Right lobe of liver (tissue), 6 donors: Measurements from ENCODE around the gene DDR2. TPM values are rescaled to one million over a fixed set of nuclear protein-coding genes. Genes with fewer than 3 reads are reported as not detected.

Experiments
- ATAC-seq, 4 donors: fragments of 200-7000 bp; cut with Tn5 transposase; one replicate each; pipeline ENCODE4 v1.9.1; 2020; ENCODE audit warnings: mild to moderate bottlenecking in 4 of 4, moderate library complexity in 4 of 4
- DNase-seq, 3 donors: peaks; one replicate each; pipeline ENCODE4 v3.0.0-alpha.2; 2020
- H3K27ac ChIP-seq, 3 donors: fragments of 200-600 bp; one replicate each; pipeline ENCODE4 v1.8.0; 2022
- H3K27me3 ChIP-seq, 2 donors: fragments of 200-600 bp; one replicate each; pipeline ENCODE4 v1.8.0; 2022
- H3K36me3 ChIP-seq, 4 donors: fragments of 200-600 bp; sonication (generic) in 1 of 4; one replicate each; pipeline versions ENCODE4 v1.5.1 to v1.8.0; 2017 to 2022; ENCODE audit warnings: control low read depth in 1 of 4
- H3K4me1 ChIP-seq, 4 donors: fragments of 200-600 bp; sonication (generic) in 1 of 4; one replicate each; pipeline versions ENCODE4 v1.5.1 to v1.8.0; 2017 to 2022; ENCODE audit warnings: control low read depth in 1 of 4
- H3K4me3 ChIP-seq, 3 donors: fragments of 200-600 bp; one replicate each; pipeline ENCODE4 v1.8.0; 2022
- H3K9me3 ChIP-seq, 4 donors: fragments of 200-600 bp; sonication (generic) in 1 of 4; one replicate each; pipeline versions ENCODE4 v1.5.1 to v1.8.0; 2017 to 2022; ENCODE audit warnings: control low read depth in 1 of 4
- CTCF ChIP-seq, 4 donors: fragments of 200-600 bp in 3 of 4; fragments of 450-650 bp in 1 of 4; IDR thresholded peaks; one replicate each; pipeline versions ENCODE4 v1.5.1 to v1.8.0; 2016 to 2022; ENCODE audit warnings: antibody characterized with exemption in 4 of 4, mild to moderate bottlenecking in 2 of 4
- POLR2A ChIP-seq: fragments of 450-650 bp; IDR thresholded peaks from one replicate; pipeline ENCODE4 v1.6.1; 2017; ENCODE audit warnings: antibody characterized with exemption, mild to moderate bottlenecking
- WGBS: methylation state at CpG from one replicate; pipeline ENCODE4 v1.1.6; 2018; ENCODE audit warnings: low coverage, low lambda C conversion rate; ENCODE audit not compliant: insufficient coverage; ENCODE audit errors: missing lambda C conversion rate; 5-methylcytosine and 5-hydroxymethylcytosine counted together
- intact Hi-C, 2 donors: fragments of 100-400 bp; cut with DNase I; formaldehyde crosslinking; loops; one replicate each; pipeline versions ENCODE4 v1.11.2 to v1.14.1; 2022
- total RNA-seq, 6 experiments: library from RNA; depleted of rRNA in 2 of 6; stranded (reverse); fragments of >200 nt in 2 of 6; fragmentation: NEBNext Ultra II Directional in 3 of 6; extraction: Animal tissue kit (Norgen Biotek cat#: 25700) in 3 of 6; gene quantifications; one replicate each; pipeline versions ENCODE4 v1.1.0 to v1.2.4, GENCODE V29; 2016 to 2023
- donor health status: DM: no; HTN: yes; CAD: no.
- donor health status: DM: no; HTN: no; CAD: no.
- donor health status: DM: no; HTN: no; CAD: no.
- donor health status: DM: no; HTN: yes; CAD: no.
- donor health status: DM: no; HTN: yes; CAD: no.

Gene DDR2
- total RNA-seq, 6 experiments from 2014 or later, result 2.7 to 4.7 (median 3.1) TPM

DNA sequence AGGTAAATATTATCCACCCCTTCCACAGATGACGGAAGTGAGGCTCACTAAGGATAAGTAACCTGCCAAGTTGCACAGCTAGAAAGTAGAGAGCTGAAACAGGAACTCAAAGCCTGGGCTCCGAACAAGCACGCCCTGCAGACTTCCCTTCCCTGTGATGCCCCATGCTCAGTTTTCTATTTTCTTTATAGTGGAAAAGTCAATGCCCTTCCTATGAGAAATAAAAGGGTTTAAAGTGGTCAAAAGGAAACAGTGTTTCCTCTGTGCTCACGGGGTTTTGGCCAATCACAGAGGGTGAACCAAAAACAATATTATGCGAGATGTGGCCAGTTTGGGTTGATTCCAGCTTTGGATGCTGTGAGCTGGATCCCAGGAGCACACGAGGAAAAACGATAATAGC lies 44.5 kb downstream of the DDR2 start:
- no peaks in the 10 kb centered on the region for H3K9me3 ChIP-seq
- peak; percentile 7 to 58 (median 25) for ATAC-seq
- no peak overlapping the region for H3K27ac ChIP-seq
- no peaks in the 10 kb centered on the region for H3K36me3 ChIP-seq
- no peaks in the 10 kb centered on the region for H3K27me3 ChIP-seq
- WGBS, result 69% methylated on average over 7 of the region's 7 CpGs
- no peak overlapping the region for H3K4me3 ChIP-seq
- TF ChIP-seq POLR2A, result no peak
- TF ChIP-seq CTCF (IDR thresholded peaks at IDR 0.05), result no peak
- peaks cover 0 to 17% (median 4%) of the 10 kb centered on the region in 4 donors for H3K4me1 ChIP-seq
- intact Hi-C loops, result no loop called here
- no peak for DNase-seq

GRCh38 chr1:162677607-162678371 lies 45.5 kb downstream of the DDR2 start:
- TF ChIP-seq POLR2A, result no peak
- no peak for TF ChIP-seq CTCF (IDR thresholded peaks at IDR 0.05)
- ATAC-seq, result no peak
- no peak for DNase-seq
- Histone ChIP-seq H3K27me3 (no peaks in the 10 kb centered on the region), H3K4me3 (no peak overlapping the region), H3K36me3 (no peaks in the 10 kb centered on the region), H3K9me3 (no peaks in the 10 kb centered on the region), H3K4me1 (peaks cover 0 to 28% (median 7%) of the 10 kb centered on the region in 4 donors), H3K27ac (no peak overlapping the region)
- intact Hi-C loops, result no loop called here
- 81% methylated on average over 4 of the region's 4 CpGs for WGBS

GRCh38 chr1:162678439-162678838 lies 46.2 kb downstream of the DDR2 start:
- peak in 3 of 4 donors; percentile 30 to 51 (median 39) for ATAC-seq
- intact Hi-C loops, result no loop called here
- 28% methylated on average over 4 of the region's 4 CpGs for WGBS

DNA sequence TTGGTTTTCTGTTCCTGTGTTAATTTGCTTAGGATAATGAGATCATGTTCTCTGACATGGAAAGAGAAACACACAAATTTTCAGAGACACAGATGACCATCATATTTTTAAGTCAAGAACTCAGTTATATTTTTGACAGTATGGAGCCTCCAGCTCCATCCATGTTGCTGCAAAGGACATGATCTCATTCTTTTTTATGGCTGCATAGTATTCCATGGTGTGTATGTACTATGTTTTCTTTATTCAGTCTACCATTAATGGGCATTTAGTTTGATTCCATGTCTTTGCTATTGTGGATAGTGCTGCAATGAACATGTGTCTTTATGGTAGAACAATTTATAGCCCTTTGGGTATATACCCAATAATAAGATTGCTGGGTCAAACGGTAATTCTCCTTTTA lies 47.0 kb downstream of the DDR2 start:
- WGBS, result 0% methylated on average over 1 of the region's 1 CpG
- Histone ChIP-seq H3K4me1 (peaks cover 0 to 28% (median 7%) of the 10 kb centered on the region in 4 donors), H3K36me3 (no peaks in the 10 kb centered on the region), H3K4me3 (no peak overlapping the region), H3K27ac (no peak overlapping the region), H3K27me3 (no peaks in the 10 kb centered on the region), H3K9me3 (no peaks in the 10 kb centered on the region)
- DNase-seq, result no peak
- TF ChIP-seq POLR2A (no peak), CTCF (IDR thresholded peaks at IDR 0.05) (no peak)
- no peak for ATAC-seq
- intact Hi-C loops, result no loop called here

More at GRCh38 chr1:162678439-162678838, 46.2 kb downstream of the DDR2 start:
- no peak for DNase-seq
- no peaks in the 10 kb centered on the region for H3K36me3 ChIP-seq
- peaks cover 0 to 28% (median 7%) of the 10 kb centered on the region in 4 donors for H3K4me1 ChIP-seq
- H3K27me3 ChIP-seq, result no peaks in the 10 kb centered on the region
- no peak overlapping the region for H3K27ac ChIP-seq
- H3K4me3 ChIP-seq, result no peak overlapping the region
- H3K9me3 ChIP-seq, result no peaks in the 10 kb centered on the region
- TF ChIP-seq CTCF (IDR thresholded peaks at IDR 0.05) (no peak), POLR2A (no peak)
